ENCODE measurements around the gene TUBE1. TPM values are rescaled to one million over a fixed set of nuclear protein-coding genes. Genes with fewer than 3 reads are reported as not detected.

Gene TUBE1
- total and polyA plus RNA-seq, 10 of the 15 experiments (the other 5 are each of a cell fraction or from before 2014, with no cell fraction given), result 6.3 to 25.2 (median 13.6) TPM

- ChIA-PET POLR2A (interaction anchor here (0.6 kb wide), 1 partner anchor 49 kb away, joined by 3 read pairs; no protein-coding TSS in a partner anchor), CTCF (interaction anchor here (1.1 to 2.9 kb wide), 5 partner anchors 10 to 337 kb away, joined by 3 to 12 read pairs (median 10); no protein-coding TSS in a partner anchor), RAD21 (ENCODE audit: unreplicated experiment) (interaction anchor here (1.2 kb wide), 1 partner anchor 773 kb away, joined by 3 read pairs; a partner anchor contains a TSS), SMC1A (ENCODE audit: uncharacterized antibody, unreplicated experiment) (no interaction called here)
- in situ Hi-C loops (cut with MboI), result loop anchor here (5.0 kb wide), 1 partner anchor 325 kb away; no protein-coding TSS in a partner anchor
- H3K4me1 ChIP-seq (ENCODE audit: control insufficient read depth, insufficient read depth, low read length), result peaks cover 8% of the 10 kb centered on the region; the same call in 1 of the 2 replicates
- intact Hi-C loops (cut with micrococcal nuclease; ENCODE audit: unreplicated experiment), result no loop called here
- TF ChIP-seq LARP7 (IDR thresholded peaks at IDR 0.05) (no peak), CHD1 (IDR thresholded peaks at IDR 0.05; ENCODE audit: low read depth, low read length) (no peak), NFXL1 (IDR thresholded peaks at IDR 0.05; ENCODE audit: borderline replicate concordance) (no peak), BRCA1 (IDR thresholded peaks at IDR 0.05; ENCODE audit: low read depth, low read length) (no peak), EED (IDR thresholded peaks at IDR 0.05; ENCODE audit: low read depth) (no peak), SKIL (IDR thresholded peaks at IDR 0.05; ENCODE audit: low read depth, poor library complexity, severe bottlenecking) (no peak), ZNF384 (IDR thresholded peaks at IDR 0.05; ENCODE audit: borderline replicate concordance, low read depth, low read length) (no peak)
- no peak overlapping the region for H3K27ac ChIP-seq (ENCODE audit: control insufficient read depth, insufficient read depth)
- H3K36me3 ChIP-seq (ENCODE audit: control insufficient read depth in 2 of 2, insufficient read depth in 2 of 2, low read length in 1 of 2), result no peaks in the 10 kb centered on the region
- H3K4me3 ChIP-seq, result no peak overlapping the region
- H3K9ac ChIP-seq (ENCODE audit: control insufficient read depth, insufficient read depth, low read length), result no peak overlapping the region
- ATAC-seq, result no peak
- no peaks in the 10 kb centered on the region for H3K27me3 ChIP-seq (replicated peaks in 1 of 2; ENCODE audit: control insufficient read depth in 2 of 2, insufficient read depth in 2 of 2, low read length in 1 of 2)
- no TSS peak for BruUV-seq (replicated peaks)
- no peak overlapping the region for H3K4me2 ChIP-seq (ENCODE audit: control insufficient read depth, insufficient read depth)
- no peaks in the 10 kb centered on the region for H3K79me2 ChIP-seq (ENCODE audit: control insufficient read depth, insufficient read depth, low read length)
- H3K9me3 ChIP-seq (replicated peaks; ENCODE audit: control insufficient read depth, insufficient read depth, low read length), result no peaks in the 10 kb centered on the region
- no peak for DNase-seq (ENCODE audit: low read depth, low spot score)
- no peaks in the 10 kb centered on the region for H4K20me1 ChIP-seq (ENCODE audit: control insufficient read depth, insufficient read depth)
- 67% methylated on average over 6 of the region's 6 CpGs for WGBS (ENCODE audit: insufficient coverage, insufficient replicate concordance, low lambda C conversion rate, missing lambda C conversion rate)
- no peak for FAIRE-seq
- no peak overlapping the region for H2AFZ ChIP-seq (ENCODE audit: control insufficient read depth, low read depth, low read length)
These were observed 55.3 kb downstream of the TUBE1 start for GRCh38 chr6:112031960-112032359.

All from GM12878 (cell line).